ENCODE measurements around the gene PLA2G6. TPM values are rescaled to one million over a fixed set of nuclear protein-coding genes. Genes with fewer than 3 reads are reported as not detected.

Gene PLA2G6
- total RNA-seq, 4 donors from 2014 or later, result 46.0 to 88.4 (median 64.8) TPM

DNA sequence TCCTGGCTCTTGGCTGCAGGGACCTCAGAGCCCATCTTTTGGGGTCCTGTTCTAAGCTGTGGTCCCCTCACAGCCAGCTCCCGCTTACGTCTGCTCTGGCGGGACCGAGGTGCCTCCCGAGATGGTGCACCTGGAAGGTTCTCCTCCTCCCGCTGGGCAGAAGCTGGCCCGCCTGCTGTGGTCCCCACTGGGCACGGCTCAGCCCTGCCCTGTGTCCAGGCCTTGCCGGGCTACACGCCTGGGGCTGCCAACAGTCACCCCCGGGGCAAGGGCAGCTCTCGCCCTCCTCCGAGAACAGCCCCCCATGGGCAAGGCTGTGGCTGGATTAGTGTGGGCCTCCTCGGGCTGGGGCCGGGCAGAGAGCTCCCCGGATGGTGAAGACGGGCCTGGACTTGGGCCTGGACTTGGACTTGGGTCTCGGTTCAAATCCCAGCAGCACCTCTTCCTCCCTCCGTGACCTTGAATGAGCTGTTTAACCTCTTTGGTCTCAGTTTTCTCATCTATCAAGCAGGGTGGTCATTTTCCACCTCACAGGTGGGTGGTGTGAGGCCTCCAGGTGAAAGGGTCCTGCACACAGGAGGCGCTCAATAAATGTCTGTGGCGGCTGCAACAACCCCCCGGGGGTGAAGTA, 72.1 kb downstream of the PLA2G6 start:
- H3K4me3 ChIP-seq (ENCODE audit: low read depth, poor library complexity, severe bottlenecking), result no peak overlapping the region
- intact Hi-C loops (cut with DNase I; ENCODE audit: low total_unique reads), result loop anchor here (10.0 kb wide), 1 partner anchor 105 kb away; no protein-coding TSS in a partner anchor
- TF ChIP-seq, protein P1, sequence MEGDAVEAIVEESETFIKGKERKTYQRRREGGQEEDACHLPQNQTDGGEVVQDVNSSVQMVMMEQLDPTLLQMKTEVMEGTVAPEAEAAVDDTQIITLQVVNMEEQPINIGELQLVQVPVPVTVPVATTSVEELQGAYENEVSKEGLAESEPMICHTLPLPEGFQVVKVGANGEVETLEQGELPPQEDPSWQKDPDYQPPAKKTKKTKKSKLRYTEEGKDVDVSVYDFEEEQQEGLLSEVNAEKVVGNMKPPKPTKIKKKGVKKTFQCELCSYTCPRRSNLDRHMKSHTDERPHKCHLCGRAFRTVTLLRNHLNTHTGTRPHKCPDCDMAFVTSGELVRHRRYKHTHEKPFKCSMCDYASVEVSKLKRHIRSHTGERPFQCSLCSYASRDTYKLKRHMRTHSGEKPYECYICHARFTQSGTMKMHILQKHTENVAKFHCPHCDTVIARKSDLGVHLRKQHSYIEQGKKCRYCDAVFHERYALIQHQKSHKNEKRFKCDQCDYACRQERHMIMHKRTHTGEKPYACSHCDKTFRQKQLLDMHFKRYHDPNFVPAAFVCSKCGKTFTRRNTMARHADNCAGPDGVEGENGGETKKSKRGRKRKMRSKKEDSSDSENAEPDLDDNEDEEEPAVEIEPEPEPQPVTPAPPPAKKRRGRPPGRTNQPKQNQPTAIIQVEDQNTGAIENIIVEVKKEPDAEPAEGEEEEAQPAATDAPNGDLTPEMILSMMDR (IDR thresholded peaks at IDR 0.05), result no peak
- no peak for TF ChIP-seq POLR2A (IDR thresholded peaks at IDR 0.05)
- no peak for DNase-seq (ENCODE audit: low spot score in 2 of 2)
- WGBS, 2 donors, result 87 to 93% methylated on average over 21 to 22 of the region's 22 CpGs

DNA sequence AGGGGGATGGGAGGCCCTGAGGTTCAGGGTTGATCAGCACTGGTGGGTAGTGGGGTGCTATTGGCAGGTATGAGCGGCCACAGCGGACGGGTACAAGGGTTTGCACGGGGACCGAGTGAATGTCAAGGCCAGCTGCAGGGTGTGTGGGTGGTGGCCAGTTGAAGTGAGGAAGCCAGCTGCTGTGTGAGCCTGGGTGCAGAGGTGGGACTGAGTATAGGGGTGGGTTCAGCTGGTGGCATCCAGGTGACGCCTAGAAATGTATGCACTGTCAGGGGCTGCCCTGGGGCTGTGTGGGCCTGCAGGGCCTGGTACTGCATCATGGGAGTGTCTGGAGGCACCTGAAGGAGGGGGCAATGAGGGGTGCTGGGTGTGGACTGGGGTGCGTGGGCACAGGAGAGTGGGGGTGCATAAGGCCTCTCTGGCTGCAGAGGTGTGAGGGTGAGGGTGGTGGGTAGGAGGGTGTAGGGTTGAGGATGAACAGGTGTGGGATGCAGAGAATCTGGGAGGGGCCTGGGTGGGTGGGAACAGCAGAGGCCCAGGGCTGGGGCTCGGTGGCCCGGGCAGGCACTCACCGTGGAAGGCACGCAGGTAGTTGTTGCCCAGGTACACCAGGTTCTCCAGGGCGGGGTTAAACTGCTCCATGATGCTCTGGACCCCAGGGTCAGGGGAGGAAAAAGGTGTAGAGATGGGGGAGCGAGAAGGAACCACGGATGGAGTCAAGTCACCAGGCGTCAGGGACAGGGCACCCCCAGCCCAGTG, 72.9 kb downstream of the PLA2G6 start:
- intact Hi-C loops (cut with DNase I; ENCODE audit: low total_unique reads), result no loop called here
- no peak for DNase-seq (ENCODE audit: low spot score in 2 of 2)
- no peak for TF ChIP-seq POLR2A (IDR thresholded peaks at IDR 0.05)
- TF ChIP-seq, protein P1 (IDR thresholded peaks at IDR 0.05), result no peak
- no peak overlapping the region for H3K4me3 ChIP-seq (ENCODE audit: low read depth, poor library complexity, severe bottlenecking)
- WGBS, 2 donors, result 83 to 85% methylated on average over 15 of the region's 15 CpGs

DNA sequence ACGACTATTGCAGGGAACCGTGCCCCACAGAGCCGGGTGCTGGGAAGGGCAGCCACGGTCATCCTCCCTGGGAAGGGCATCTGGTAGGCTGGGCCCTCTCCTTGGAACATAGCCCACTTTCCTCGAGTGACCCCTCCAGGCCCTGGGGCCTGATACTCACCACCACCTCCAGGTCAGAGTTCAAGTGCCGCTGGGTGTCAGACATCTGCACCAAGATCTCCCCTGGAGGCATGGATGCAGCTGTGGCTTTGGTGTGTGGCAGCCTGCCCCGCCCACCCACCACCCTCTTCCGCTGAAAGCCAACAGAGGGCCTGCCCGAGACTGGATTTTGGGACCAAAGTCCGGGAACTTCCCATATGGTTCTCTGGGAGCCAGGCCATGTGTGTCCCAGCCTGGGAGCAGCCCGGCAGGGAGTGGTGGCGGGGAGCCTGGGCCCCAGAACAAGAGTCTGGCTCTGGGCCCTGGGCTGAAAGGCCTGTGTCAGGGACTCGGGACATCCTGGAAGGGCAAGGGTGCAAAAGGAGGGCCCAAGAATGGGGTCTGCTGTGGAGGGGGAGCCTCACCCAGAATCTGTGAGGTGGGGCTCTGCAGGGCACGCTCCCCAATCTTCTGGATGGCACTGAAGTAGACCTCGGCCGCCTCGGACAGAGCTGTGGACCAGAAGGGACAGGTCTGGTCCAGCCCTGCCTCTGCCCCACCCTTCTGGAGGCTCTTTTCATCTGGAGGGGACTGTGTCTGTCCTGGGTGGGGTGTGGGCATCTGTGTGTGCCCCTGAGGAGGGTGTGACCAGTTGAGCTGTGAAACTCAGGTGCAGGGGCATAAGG, 73.7 kb downstream of the PLA2G6 start:
- 43 to 47% methylated on average over 16 to 17 of the region's 17 CpGs for WGBS, 2 donors
- TF ChIP-seq, protein P1 (IDR thresholded peaks at IDR 0.05), result no peak
- no peak for TF ChIP-seq POLR2A (IDR thresholded peaks at IDR 0.05)
- no peak for DNase-seq (ENCODE audit: low spot score in 2 of 2)
- intact Hi-C loops (cut with DNase I; ENCODE audit: low total_unique reads), result no loop called here
- H3K4me3 ChIP-seq (ENCODE audit: low read depth, poor library complexity, severe bottlenecking), result no peak overlapping the region

DNA sequence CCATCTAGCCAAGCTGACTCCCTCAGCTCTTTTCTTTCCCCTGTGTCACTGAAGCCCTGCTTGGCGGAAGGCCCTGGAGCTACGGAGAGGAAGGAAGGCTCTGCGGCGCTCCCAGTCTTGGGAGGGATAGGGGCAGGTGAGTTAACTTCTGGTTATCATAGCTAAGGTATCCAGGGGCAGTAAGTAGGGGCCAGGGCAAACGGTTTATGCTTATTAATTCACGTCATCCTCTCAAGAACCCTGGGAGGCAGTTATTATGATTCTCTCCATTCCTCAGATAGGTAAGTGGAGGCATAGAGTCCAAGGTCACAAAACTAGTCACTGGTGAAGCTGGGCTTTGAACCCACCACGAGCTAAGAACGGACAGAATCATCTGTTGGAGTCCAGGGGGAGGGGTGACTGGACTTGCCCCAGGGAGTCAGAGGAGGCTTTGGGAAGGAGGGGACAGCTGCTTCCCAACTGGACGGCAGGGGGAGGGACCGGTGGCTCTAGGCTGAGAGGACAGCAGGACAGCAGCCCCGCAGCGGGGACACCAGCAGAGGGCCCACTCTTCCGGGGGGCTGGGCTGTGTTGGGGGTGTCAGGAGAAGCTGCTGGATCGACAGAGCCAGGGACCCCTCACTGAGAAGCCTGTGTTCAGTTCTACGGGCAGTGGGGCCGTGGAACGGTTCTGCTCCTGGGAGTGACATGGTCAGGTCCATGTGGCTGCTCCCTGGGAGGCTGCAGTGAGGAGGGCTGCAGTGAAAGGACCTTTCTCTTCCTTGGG, 74.6 kb downstream of the PLA2G6 start:
- WGBS, 2 donors, result 74 to 79% methylated on average over 17 of the region's 17 CpGs
- H3K4me3 ChIP-seq (ENCODE audit: low read depth, poor library complexity, severe bottlenecking), result no peak overlapping the region
- no peak for TF ChIP-seq POLR2A (IDR thresholded peaks at IDR 0.05)
- TF ChIP-seq, protein P1 (IDR thresholded peaks at IDR 0.05), result no peak
- DNase-seq (ENCODE audit: low spot score in 2 of 2), result no peak
- intact Hi-C loops (cut with DNase I; ENCODE audit: low total_unique reads), result no loop called here

DNA sequence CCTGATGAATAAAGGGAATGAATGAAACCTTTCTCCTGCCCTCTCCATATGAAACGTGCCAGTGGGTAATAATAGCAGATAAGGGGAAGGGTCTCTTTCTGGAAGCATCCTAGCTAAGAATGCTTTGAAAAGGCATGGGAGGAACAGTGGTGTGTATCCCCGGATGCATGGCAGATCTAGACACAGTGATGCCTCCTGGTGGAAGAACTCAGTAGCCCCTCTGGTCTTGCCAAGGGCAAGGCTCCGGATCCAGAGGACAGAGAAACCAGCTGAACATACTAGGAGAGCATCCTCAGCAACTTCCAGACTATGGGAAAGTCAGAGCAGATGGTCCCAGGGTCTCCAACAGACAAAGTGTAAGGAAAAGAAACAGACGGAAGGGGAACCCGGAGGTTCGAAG, 77.5 kb downstream of the PLA2G6 start:
- WGBS, 2 donors, result 76 to 83% methylated on average over 6 of the region's 6 CpGs
- no peak for TF ChIP-seq POLR2A (IDR thresholded peaks at IDR 0.05)
- TF ChIP-seq, protein P1 (IDR thresholded peaks at IDR 0.05), result no peak
- H3K4me3 ChIP-seq (ENCODE audit: low read depth, poor library complexity, severe bottlenecking), result no peak overlapping the region
- intact Hi-C loops (cut with DNase I; ENCODE audit: low total_unique reads), result no loop called here
- DNase-seq (ENCODE audit: low spot score in 2 of 2), result no peak

All from lower leg skin (tissue), 4 donors.